Retinal pigment epithelial cell (primary cell): ENCODE data around the gene EHMT2.
A peak's percentile ranks its signal among the peaks of the same experiment; 100 is the strongest.

Source experiments
- DNase-seq: peaks from one replicate; pipeline ENCODE4 v3.0.0-alpha.2; 2010; ENCODE audit warnings: low read depth
- H3K4me3 ChIP-seq: 2 replicates; pipeline ENCODE4 v1.5.1; 2011; ENCODE audit warnings: mild to moderate bottlenecking, low read length, control low read depth, moderate library complexity
- CTCF ChIP-seq: conservative IDR thresholded peaks from 2 replicates; pipeline ENCODE4 v1.5.1; 2011; ENCODE audit warnings: low read depth, low read length, control low read depth, inconsistent platforms

The EHMT2 gene

DNA sequence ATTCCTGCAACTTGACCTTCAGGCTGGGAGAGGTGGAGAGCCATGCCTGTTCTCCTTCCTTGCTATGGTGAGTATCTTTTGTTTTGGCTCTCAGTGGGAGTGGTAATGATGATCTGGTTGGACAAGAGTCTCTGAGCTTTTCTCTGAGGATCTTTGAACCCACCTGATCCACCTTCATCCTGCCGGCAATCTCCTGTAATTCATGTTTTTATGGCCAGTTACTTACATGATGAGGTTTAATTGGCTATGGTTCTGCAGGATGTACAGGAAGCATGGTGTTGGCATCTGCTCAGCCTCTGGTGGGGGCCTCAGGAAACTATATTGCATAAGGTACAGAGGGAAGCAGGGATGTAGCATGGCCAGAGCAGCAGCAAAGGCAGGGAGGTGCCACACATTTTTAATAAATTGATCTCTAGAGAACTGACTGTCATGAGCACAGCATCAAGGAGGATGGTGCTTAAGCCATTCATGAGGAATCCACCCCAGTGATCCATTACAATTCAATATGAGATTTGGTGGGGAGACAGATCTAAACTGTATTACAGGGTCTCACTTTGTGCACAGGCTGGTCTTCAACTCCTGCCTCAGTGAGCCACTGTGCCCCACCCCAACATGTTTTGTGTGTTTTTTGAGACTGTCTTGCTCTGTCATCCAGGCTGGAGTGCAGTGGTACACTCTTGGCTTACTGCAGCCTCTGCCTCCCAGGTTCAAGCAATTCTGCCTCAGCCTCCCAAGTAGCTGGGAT, 60.0 kb downstream of the EHMT2 start:
- peak overlapping the region; percentile 97 for H3K4me3 ChIP-seq
- no peak for DNase-seq

DNA sequence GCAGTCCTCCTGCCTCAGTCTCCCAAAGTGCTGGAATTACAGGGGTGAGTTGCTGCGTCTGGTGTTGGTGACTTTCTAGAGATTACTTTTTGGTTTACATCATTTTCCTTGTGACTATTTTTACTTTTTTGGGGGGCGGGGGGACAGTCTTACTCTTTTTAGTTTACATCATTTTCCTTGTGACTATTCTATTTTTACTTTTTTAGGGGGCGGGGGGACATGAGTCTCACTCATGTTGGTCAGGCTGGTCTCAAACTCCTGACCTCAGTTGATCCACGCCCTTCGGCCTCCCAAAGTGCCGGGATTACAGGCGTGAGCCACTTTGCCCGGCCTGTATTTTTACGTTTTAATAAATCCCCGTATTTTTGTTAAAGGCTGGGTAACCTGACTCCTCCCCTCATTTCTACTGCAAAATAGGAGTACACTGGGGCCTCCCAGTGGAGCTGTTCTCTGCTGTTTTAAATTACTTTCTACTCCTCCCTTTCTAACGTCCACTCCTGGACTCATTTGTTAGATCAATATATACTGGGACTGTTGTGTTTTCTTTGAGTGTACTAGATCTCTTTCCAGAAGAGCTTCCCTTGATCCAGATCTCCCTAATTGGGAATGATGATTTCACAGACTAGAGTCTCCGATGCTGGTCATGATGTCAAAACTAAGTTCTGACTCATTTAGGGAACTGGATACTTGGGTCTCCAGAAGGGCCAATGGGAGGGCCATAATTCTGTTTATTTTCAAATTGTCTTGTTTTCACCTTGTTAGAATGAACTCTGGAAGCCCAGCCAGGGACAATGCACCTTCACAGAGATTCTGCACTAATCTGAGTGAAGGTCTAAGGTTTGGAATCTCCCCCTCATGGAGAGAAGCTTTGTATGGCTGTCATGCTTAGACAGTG, 60.8 kb downstream of the EHMT2 start:
- H3K4me3 ChIP-seq, result peak overlapping the region; percentile 97
- DNase-seq, result no peak
- TF ChIP-seq CTCF, result peak; percentile 17

More for the DNA sequence above, 60.0 kb downstream of the EHMT2 start:
- no peak for TF ChIP-seq CTCF

DNA sequence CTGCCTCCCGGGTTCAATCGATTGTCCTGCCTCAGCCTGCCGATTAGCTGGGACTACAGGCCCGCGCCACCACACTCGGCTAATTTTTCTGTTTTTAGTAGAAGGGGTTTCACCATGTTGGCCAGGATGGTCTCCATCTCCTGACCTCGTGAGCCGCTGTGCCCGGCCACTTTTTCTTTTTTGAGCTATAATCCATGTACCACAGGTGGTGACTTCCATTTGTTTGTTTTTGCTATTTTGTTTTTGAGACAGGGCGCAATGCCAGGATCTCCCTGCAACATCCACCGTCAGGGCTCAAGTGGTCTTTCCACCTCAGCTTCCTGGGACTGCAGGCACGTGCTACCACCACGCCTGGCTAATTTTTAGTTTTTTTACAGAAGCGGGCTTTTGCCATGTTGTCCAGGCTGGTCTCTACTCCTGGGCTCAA, 61.4 kb downstream of the EHMT2 start:
- peak overlapping the region; percentile 97 for H3K4me3 ChIP-seq
- DNase-seq, result no peak
- no peak for TF ChIP-seq CTCF

DNA sequence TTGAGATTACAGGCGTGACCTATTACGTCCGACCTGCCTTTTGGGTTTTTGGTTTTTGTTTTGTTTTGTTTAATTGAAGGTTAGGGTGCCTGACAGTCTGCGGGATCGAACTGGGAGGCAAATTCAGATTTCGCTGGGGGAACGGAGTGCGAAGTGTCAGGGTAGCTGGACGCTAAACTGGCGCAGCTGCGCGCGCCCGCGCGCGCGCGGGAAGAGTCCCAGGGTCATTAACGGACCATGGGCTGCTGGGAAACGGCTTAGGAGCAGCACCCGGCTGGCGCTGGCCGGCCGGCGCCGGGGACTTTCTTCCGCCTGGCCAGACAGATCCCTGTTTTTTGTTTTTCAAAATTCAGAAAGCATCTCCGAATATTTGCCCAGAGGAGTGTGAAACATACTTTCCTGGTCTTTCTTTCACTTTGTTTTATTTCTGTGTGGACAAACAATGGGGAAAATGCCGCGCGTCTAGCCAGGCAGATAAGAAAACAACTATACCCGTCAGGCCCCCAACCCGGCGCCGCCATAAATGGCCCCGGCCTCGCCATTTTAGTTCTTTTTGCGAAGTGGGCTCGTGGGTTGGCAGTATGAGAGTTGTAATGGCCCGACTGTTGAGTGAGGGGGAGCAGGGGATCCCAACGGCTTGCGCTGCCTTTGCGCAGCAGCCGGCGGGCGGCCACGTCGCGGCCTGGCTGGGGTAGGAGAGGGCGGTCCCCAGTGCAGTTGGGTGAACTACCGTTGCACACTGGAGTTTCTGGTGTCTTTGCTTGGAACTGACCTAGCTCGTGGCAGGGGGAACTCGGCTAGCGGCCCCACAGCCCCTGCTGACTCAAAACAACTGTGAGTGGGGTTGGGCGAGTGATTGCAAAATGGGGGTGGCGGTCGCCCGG, 62.9 kb downstream of the EHMT2 start:
- TF ChIP-seq CTCF, result no peak
- no peak for DNase-seq
- H3K4me3 ChIP-seq, result peak overlapping the region; percentile 97

DNA sequence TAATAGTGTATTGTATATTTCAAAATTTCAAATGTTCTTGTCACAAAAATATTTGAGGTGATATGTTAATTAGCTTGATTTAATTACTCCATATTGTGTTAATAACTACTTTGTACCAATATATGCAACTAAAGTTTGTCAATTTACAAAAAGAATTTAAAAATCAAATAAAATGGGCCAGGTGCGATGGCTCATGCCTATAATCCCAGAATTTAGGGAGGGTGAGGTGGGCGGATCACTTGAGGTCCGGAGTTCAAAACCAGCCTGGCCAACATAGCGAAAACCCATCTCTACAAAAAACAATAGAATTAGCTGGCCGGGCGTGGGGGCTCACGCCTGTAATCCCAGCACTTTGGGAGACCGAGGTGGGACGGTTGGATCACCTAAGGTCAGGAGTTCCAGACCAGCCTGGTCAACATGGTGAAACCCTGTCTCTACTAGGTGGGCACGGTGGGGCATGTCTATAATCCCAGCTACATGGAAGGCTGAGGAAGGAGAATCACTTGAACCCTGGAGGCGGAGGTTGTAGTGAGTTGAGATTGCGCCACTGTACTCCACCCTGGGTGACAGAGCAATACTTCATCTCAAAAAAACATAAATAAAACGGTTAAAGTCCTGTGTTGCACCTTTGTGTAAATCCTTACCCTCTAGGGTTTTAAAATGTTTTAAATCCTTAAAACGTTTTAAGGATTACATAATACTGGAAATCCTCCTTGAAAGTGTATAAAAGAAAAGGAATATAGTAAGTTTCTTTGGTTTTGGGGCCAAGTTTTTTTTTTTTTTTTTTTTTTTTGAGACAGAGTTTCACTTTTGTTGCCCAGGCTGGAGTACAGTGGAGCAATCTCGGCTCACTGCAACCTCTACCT, 65.9 kb downstream of the EHMT2 start:
- DNase-seq, result no peak
- H3K4me3 ChIP-seq, result peak overlapping the region; percentile 57
- no peak for TF ChIP-seq CTCF

DNA sequence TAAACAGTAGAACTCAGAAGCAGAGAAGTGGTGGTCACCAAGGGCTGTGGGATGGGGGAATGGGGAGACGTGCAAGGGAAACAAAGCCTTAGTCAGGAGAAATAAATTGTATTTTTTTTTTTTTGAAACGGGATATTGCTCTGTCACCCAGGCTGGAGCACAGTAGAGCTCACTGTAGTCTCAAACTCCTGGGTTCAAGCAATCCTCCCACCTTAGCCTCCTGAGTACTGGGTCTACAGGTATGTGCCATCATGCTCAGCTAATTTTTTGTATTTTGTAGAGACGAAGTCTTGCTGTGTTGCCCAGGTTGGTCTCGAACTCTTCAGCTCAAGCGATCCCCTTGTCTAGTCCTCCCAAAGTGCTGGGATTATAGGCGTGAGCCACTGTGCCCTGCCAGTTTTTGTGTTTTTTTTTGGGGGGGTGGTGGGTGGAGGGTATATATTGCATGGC, 66.6 kb downstream of the EHMT2 start:
- H3K4me3 ChIP-seq, result peak overlapping the region; percentile 57
- no peak for TF ChIP-seq CTCF
- no peak for DNase-seq
